CD4-positive, alpha-beta T cell treated with Interleukin-1 beta for 1 hour (primary cell): Measurements from ENCODE around the gene MEMO1.
"Not testable (repeated sequence)": the region's sequence is repeated elsewhere in the genome, so short reads cannot be mapped to it uniquely, and the experiment has no call there.

Experiments
- DNase-seq, 2 donors: peaks; one replicate each; pipeline ENCODE4 v3.0.0-alpha.2; 2020 to 2022

Gene MEMO1

GRCh38 chr2:31997653-31998052 is 13.2 kb downstream of the MEMO1 start:
- DNase-seq = no peak

GRCh38 chr2:31996571-31997150 is 14.1 kb downstream of the MEMO1 start:
- no peak for DNase-seq

- DNase-seq = no peak
Measured at GRCh38 chr2:31992934-31993333, 17.9 kb downstream of the MEMO1 start.

- DNase-seq = no peak
Measured at GRCh38 chr2:31992025-31992579, 18.7 kb downstream of the MEMO1 start.

- DNase-seq = no peak
Measured at GRCh38 chr2:31989946-31990345, 20.9 kb downstream of the MEMO1 start.

GRCh38 chr2:31987454-31988220 is 23.2 kb downstream of the MEMO1 start:
- DNase-seq = no peak

GRCh38 chr2:31986906-31987305 is 23.9 kb downstream of the MEMO1 start:
- no peak for DNase-seq

- no peak for DNase-seq
Measured at GRCh38 chr2:31983762-31984467, 26.9 kb downstream of the MEMO1 start.

GRCh38 chr2:31980674-31981356 is 30.0 kb downstream of the MEMO1 start:
- DNase-seq = peak; percentile 10 to 35

- DNase-seq = no peak
Measured at GRCh38 chr2:31979956-31980355, 30.9 kb downstream of the MEMO1 start.

GRCh38 chr2:31979018-31979417 is 31.8 kb downstream of the MEMO1 start:
- no peak for DNase-seq

GRCh38 chr2:31978436-31978835 is 32.4 kb downstream of the MEMO1 start:
- DNase-seq = no peak

GRCh38 chr2:31973665-31974064 is 37.1 kb downstream of the MEMO1 start:
- no peak for DNase-seq

- DNase-seq = no peak
Measured at GRCh38 chr2:31972059-31972458, 38.7 kb downstream of the MEMO1 start.

GRCh38 chr2:31969178-31969577 is 41.6 kb downstream of the MEMO1 start:
- DNase-seq = no peak

- no peak for DNase-seq
Measured at GRCh38 chr2:31967790-31968189, 43.0 kb downstream of the MEMO1 start.

GRCh38 chr2:31966402-31966801 is 44.4 kb downstream of the MEMO1 start:
- DNase-seq = not testable (repeated sequence)

- DNase-seq = no peak
Measured at GRCh38 chr2:31965094-31965493, 45.7 kb downstream of the MEMO1 start.

- no peak for DNase-seq
Measured at GRCh38 chr2:31962757-31963361, 47.9 kb downstream of the MEMO1 start.

GRCh38 chr2:31958140-31958717 is 52.6 kb downstream of the MEMO1 start:
- DNase-seq = no peak

GRCh38 chr2:31957354-31958139 is 53.3 kb downstream of the MEMO1 start:
- no peak for DNase-seq
